ENCODE results near the gene TMPRSS3. TPM values are rescaled to one million over a fixed set of nuclear protein-coding genes. Genes with fewer than 3 reads are reported as not detected.

The TMPRSS3 gene
- polyA plus RNA-seq, 2 of the 4 experiments (the other 2 are of a cell fraction) = 0.10 to 0.12 TPM

GRCh38 chr21:42413500-42413899, 17.6 kb upstream of the TMPRSS3 start:
- Histone ChIP-seq H3K9me3 (no peaks in the 10 kb centered on the region), H3K4me1 (peaks cover 13% of the 10 kb centered on the region), H3K4me2 (no peak overlapping the region), H3K27ac (no peak overlapping the region), H3K4me3 (no peak overlapping the region)
- ATAC-seq (no peak), FAIRE-seq (no peak), DNase-seq (ENCODE audit: low read depth in 1 of 2, low spot score in 1 of 2) (no peak)
- WGBS (ENCODE audit: missing lambda C conversion rate) = 91% methylated on average over 4 of the region's 4 CpGs
- no peak for TF ChIP-seq GATA3 (IDR thresholded peaks at IDR 0.05; ENCODE audit: borderline replicate concordance)
- no peak for TF ChIP-seq HOXA7 (CRISPR knock-in tag; IDR thresholded peaks at IDR 0.05)
- TF ChIP-seq KDM5A (IDR thresholded peaks at IDR 0.05) = no peak
- POLR2A ChIA-PET = no interaction called here
- CTCF ChIA-PET = interaction anchor here (0.8 to 1.3 kb wide), 2 partner anchors 10 to 152 kb away, joined by 3 read pairs; partner anchors contain the start of gene UBASH3A

DNA sequence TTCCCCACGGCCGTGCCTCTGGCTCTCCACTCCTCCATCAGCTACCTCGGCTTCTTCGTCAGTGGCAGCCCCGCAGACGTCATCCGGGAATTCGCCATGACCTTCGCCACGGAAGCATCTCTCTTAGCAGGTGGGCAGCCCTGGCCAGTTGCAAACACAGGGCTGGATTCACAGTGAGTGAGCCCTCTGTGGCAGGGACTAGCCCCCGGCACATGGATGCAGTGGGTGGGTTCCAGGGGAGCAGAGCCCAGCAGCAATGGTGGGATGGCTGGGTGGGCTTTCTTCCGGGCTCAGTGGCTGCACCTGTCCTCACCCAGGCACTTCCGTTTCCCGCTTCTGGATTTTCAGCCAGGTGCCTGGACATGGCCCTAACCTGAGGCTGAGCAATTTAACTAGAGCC, 17.2 kb upstream of the TMPRSS3 start:
- Histone ChIP-seq H3K9me3 (no peaks in the 10 kb centered on the region), H3K4me2 (no peak overlapping the region), H3K27ac (no peak overlapping the region), H3K4me1 (peaks cover 13% of the 10 kb centered on the region), H3K4me3 (no peak overlapping the region)
- ChIA-PET POLR2A (no interaction called here), CTCF (interaction anchor here (0.8 to 1.3 kb wide), 2 partner anchors 10 to 152 kb away, joined by 3 read pairs; partner anchors contain the start of gene UBASH3A)
- DNase-seq (ENCODE audit: low read depth in 1 of 2, low spot score in 1 of 2) = no peak
- TF ChIP-seq GATA3 (IDR thresholded peaks at IDR 0.05; ENCODE audit: borderline replicate concordance) (no peak), POLR2AphosphoS2 (conservative IDR thresholded peaks at IDR 0.05; ENCODE audit: low read length) (no peak), CBX8 (IDR thresholded peaks at IDR 0.05) (no peak), MAFK (IDR thresholded peaks at IDR 0.05; ENCODE audit: partially characterized antibody) (no peak), HES2 (IDR thresholded peaks at IDR 0.05) (no peak), FOSB (CRISPR knock-in tag; IDR thresholded peaks at IDR 0.05) (no peak), ZSCAN20 (CRISPR knock-in tag; IDR thresholded peaks at IDR 0.05) (no peak), PHF8 (IDR thresholded peaks at IDR 0.05; ENCODE audit: borderline replicate concordance, low read depth) (no peak), NR3C1 (IDR thresholded peaks at IDR 0.05) (no peak), RAD21 (conservative IDR thresholded peaks at IDR 0.05 in 1 of 2, IDR thresholded peaks at IDR 0.05 in 1 of 2) (no peak), NPAS2 (CRISPR knock-in tag; IDR thresholded peaks at IDR 0.05; ENCODE audit: borderline replicate concordance) (no peak), MYC (IDR thresholded peaks at IDR 0.05; ENCODE audit: borderline replicate concordance, low read length) (no peak), EHMT2 (IDR thresholded peaks at IDR 0.05; ENCODE audit: low read depth) (no peak), ZFP36 (IDR thresholded peaks at IDR 0.05; ENCODE audit: borderline replicate concordance, partially characterized antibody) (no peak), HOXB13 (CRISPR knock-in tag; IDR thresholded peaks at IDR 0.05; ENCODE audit: low read depth) (no peak), HOXB5 (CRISPR knock-in tag; IDR thresholded peaks at IDR 0.05) (no peak), TP53 (CRISPR knock-in tag; IDR thresholded peaks at IDR 0.05) (no peak), NFE2L2 (conservative IDR thresholded peaks at IDR 0.05; ENCODE audit: low read length) (no peak)
- TF ChIP-seq, protein P1, sequence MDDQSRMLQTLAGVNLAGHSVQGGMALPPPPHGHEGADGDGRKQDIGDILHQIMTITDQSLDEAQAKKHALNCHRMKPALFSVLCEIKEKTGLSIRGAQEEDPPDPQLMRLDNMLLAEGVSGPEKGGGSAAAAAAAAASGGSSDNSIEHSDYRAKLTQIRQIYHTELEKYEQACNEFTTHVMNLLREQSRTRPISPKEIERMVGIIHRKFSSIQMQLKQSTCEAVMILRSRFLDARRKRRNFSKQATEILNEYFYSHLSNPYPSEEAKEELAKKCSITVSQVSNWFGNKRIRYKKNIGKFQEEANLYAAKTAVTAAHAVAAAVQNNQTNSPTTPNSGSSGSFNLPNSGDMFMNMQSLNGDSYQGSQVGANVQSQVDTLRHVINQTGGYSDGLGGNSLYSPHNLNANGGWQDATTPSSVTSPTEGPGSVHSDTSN (IDR thresholded peaks at IDR 0.05) = no peak
- no peak for FAIRE-seq
- 94% methylated on average over 14 of the region's 14 CpGs for WGBS (ENCODE audit: missing lambda C conversion rate)
- ATAC-seq = no peak

GRCh38 chr21:42412636-42412933, 16.7 kb upstream of the TMPRSS3 start:
- FAIRE-seq = no peak
- TF ChIP-seq ZC3H11A (IDR thresholded peaks at IDR 0.05) = no peak
- no peak for TF ChIP-seq PHF8 (IDR thresholded peaks at IDR 0.05; ENCODE audit: borderline replicate concordance, low read depth)
- TF ChIP-seq HOXB5 (CRISPR knock-in tag; IDR thresholded peaks at IDR 0.05) = no peak
- no peak for TF ChIP-seq JUNB (IDR thresholded peaks at IDR 0.05)
- TF ChIP-seq HDAC2 (IDR thresholded peaks at IDR 0.05) = no peak
- no peak for TF ChIP-seq HEYL (CRISPR knock-in tag; IDR thresholded peaks at IDR 0.05)
- TF ChIP-seq, protein P2, sequence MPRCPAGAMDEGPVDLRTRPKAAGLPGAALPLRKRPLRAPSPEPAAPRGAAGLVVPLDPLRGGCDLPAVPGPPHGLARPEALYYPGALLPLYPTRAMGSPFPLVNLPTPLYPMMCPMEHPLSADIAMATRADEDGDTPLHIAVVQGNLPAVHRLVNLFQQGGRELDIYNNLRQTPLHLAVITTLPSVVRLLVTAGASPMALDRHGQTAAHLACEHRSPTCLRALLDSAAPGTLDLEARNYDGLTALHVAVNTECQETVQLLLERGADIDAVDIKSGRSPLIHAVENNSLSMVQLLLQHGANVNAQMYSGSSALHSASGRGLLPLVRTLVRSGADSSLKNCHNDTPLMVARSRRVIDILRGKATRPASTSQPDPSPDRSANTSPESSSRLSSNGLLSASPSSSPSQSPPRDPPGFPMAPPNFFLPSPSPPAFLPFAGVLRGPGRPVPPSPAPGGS (IDR thresholded peaks at IDR 0.05) = no peak
- TF ChIP-seq ESRRA (IDR thresholded peaks at IDR 0.05; ENCODE audit: borderline replicate concordance, low read length) = no peak
- TF ChIP-seq NPAS2 (CRISPR knock-in tag; IDR thresholded peaks at IDR 0.05; ENCODE audit: borderline replicate concordance) = no peak
- no peak for TF ChIP-seq BHLHE40 (IDR thresholded peaks at IDR 0.05; ENCODE audit: low read depth, low read length)
- no peak for TF ChIP-seq REST (IDR thresholded peaks at IDR 0.05)
- TF ChIP-seq POLR2AphosphoS2 (conservative IDR thresholded peaks at IDR 0.05; ENCODE audit: low read length) = no peak
- no peak for TF ChIP-seq MAZ (IDR thresholded peaks at IDR 0.05; ENCODE audit: borderline replicate concordance, low read depth, low read length)
- TF ChIP-seq FOSB (CRISPR knock-in tag; IDR thresholded peaks at IDR 0.05) = no peak
- no peak for TF ChIP-seq RCOR1 (IDR thresholded peaks at IDR 0.05; ENCODE audit: low read depth, low read length)
- no peak for TF ChIP-seq RARB (CRISPR knock-in tag; IDR thresholded peaks at IDR 0.05)

More at GRCh38 chr21:42412636-42412933, 16.7 kb upstream of the TMPRSS3 start:
- ChIA-PET CTCF (interaction anchor here (1.3 kb wide), 2 partner anchors 9 to 12 kb away, joined by 3 to 6 read pairs; partner anchors contain the start of gene UBASH3A), POLR2A (no interaction called here)
- Histone ChIP-seq H3K4me1 (peaks cover 13% of the 10 kb centered on the region), H3K4me3 (no peak overlapping the region), H3K4me2 (no peak overlapping the region), H3K27ac (no peak overlapping the region), H3K9me3 (no peaks in the 10 kb centered on the region)
- WGBS (ENCODE audit: missing lambda C conversion rate) = 88% methylated on average over 5 of the region's 5 CpGs
- ATAC-seq = no peak
- no peak for DNase-seq (ENCODE audit: low read depth in 1 of 2, low spot score in 1 of 2)
